Activated CD4-positive, CD25-positive, alpha-beta regulatory T cell treated with anti-CD3 and anti-CD28 coated beads, Interleukin-2, amount 50 U/mL, for 24 hours (primary cell): Measurements from ENCODE around the gene ATF6B.

Experiments used
- ATAC-seq, 2 donors: fragments of 150-1000 bp; cut with Tn5 transposase; one replicate each; pipeline ENCODE4 v1.10.0; 2021; ENCODE audit warnings: mild to moderate bottlenecking in 1 of 2, moderate library complexity in 1 of 2

The ATF6B gene

DNA sequence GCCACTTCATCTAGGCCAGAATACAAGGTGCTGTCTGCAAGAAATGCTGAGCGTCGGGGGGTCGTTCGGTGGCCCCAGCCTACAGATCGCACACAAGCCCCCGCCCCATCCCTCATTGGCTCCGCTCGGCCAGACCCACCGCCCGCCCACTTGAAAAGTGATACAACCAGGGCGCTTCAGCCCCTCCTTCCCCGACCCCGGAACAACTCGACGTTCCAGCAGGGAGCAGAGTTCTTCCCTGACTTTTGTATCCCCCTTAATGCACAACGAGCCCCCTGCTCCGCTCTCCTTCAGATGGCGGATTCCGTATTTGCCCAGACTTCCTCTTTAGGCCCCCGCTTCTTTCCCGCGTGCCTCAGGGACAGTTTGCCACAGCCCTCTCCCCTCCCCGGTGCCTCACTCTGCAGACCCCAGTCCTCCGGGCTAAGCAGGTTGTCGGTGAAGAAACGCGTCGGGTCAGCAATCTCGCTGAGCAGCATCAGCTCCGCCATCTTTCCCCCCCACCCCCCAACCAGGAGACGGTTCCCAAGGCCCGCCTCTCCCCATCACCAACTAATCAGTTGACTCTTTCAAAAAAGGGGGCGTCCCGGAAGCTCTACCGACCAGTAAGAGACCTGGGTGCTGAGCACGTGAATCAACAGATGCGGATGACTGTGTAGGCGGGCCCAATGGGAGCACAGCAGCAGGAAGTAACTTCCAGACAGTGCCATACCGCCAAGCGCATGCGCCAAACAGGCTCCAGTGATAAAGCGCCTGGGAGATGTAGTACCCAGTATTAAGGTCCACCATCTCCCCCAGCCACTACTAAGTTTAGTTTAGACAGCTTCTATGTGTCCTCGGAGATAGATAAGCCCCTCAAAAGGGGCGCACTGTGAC lies at the start of gene ATF6B:
TSS of gene ATF6B (minus strand) at position 530 of the 876 bp plus-strand sequence. CDS start at position 491, 39 bp downstream.
- peak; percentile 94 to 96 for ATAC-seq

DNA sequence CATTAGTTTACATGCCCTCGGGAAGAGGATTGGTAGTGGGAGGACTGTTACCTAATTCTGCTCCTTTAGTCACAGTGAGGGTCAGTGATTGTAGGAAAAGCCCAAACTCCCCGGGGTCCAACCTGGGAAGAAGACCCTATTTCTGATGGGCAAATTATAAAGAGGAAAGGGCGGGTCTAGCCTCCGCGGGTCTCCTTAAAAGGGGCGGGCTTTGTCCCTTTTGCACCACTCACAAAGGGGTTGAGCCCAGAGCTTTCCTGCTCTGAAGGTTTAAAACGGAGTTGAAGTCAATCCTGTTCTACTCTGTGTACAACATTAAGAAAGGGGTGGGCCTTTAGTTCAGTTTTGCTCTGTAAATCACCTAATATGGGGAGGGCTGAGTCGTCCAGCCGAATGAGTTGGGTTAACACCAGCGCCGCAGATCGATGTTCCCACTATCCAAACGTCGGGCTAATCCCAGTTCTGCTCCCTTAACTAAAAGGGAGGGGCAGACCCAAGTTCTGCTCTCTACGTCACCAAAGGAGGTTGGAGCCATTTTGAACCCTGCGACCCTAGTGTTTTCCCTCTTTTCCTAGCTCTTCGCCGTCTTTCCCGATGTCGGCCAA lies 49.2 kb upstream of the ATF6B start:
- ATAC-seq: no peak

DNA sequence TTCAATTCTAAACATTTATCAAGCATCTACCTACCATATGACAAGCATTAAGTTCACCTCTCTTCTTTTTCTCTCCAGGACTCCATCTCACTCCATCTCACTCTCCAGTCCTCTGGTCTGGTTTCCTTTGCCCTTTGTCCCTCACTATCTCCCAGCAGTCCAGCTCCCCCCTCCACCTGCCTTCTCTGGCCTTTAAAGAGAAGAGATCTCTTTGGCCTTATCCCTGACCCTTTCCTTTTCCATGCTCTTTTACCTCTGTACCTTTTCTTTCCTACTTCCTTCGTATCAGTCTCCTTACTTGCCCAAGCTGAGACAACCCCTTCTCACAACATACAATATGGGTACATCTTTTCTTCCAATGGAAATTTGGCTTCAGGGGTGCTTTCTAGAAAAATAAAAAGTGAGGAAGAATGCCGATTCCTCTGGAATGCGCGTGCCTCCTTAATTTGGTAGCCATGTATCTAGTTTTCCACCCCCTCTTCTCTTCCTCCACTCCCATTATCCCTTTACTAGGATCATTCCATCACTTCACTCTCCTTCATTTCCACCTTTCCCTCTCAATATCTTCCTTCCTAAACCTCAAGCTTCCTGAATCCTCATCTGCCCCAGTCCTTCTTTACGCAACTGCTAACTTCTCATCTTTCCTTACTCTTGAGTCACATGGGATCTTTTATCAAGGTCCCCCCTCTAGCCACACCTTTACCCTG lies 48.6 kb upstream of the ATF6B start:
- no peak for ATAC-seq

DNA sequence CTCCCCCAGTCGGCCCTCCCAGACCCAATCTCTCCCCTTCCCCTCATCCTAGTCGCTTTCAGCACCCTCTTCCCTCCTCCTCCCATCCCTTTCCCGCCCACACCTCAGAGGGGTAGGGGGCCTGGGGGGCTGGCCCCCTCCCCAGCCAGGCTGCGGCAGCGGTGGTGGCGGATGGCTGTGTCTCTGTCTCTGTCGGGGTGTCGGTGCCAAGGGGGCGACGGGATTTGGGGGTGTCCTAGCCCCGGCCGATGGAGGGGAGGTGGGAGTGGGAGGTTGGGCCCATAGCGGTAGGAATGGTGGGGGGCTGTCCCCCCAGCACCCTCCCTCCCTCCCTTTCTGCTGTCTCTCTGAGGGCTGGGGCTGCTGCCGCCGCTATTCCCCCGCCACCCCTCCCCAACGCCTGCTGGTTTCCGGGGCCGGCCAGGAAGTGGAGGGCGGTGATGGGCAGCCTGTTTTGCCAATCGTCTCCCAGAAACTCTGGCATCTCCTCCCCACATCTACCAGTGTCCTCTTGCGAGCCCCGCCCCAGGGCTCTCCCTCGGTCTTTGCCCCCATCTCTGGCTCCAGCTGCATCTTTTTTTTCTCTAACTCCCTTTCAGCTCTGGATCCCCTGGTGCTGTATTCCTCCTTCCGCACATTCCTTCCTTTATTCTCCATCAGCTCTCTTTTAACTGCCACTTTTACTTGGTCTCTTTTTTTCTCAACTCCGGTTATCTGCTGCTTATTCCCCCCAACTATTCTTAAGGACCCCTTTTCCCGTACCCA lies 47.8 kb upstream of the ATF6B start, which contains the start of gene AGPAT1:
TSS of gene AGPAT1 (minus strand) at position 374 of the 765 bp plus-strand sequence. CDS start 4,588 bp downstream, outside the sequence.
- ATAC-seq: peak; percentile 49 to 50

DNA sequence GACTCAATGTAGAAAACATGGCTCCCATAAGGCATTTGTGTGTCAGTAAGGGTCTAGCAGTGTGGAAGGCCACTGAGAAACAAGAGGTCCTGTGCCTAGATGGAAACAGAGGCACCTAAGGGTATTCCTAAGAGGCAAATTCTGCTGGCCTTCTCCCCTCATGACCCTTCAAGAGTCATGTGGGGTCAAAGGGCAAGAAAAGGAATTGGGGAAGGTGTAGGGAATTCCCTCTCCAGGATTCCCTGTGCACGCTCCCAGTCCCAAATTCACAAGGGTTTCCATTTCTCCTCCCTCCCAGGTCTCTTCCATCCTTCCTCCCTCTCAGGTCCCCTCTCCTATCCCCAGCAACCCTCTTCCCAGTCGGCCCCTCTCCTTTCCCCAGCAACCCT lies 47.3 kb upstream of the ATF6B start:
- ATAC-seq: no peak

DNA sequence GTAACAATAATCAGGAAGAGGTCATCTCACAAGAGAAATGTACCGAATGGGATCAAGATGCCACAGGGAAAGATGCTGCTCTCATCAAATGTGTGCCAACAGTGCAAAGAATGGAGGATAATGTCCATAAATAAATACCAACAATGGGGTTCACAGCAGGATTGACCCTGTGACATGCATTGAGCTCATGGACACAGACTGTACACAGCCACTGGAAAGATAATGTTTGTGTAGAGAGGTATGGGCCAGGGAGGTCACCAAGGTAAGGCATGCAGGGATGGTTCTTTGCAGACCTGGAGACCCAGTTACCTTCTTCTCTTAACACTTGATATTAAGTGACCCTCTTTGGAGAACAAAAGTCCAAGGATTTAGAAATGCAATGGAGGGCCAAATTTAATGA lies 46.4 kb upstream of the ATF6B start:
- no peak for ATAC-seq

DNA sequence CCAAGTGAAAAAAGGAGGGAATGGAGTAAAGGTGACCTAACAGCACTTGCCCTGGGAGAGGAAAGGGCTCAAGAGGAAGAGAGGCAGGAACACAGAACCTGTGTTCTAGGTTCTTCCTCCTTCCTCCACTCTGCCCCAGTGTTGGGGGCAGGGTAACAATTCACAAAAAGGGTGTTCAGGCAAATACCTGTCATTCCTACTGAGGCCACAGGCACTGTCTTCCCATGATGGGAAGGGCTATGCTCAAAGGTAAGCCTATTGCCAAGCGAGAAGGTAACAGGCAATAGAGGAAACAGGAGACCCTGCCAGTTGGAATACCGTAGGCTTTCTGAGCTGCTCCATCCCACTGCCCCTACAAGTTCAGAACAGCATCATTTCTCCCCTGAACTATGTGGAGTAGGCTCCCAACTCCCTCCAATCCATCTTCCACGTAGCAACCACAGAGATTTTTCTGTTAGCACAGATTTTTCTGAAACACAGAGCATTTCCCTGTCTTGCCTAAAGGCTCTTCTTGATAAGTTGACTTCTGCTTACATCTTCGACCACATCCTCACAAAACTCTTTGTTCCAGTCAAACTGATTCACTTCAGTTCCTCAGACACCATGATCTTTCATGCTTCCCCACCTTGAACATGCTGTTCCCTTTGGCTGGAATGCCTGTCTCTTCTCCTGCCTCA lies 45.1 kb upstream of the ATF6B start:
- no peak for ATAC-seq

DNA sequence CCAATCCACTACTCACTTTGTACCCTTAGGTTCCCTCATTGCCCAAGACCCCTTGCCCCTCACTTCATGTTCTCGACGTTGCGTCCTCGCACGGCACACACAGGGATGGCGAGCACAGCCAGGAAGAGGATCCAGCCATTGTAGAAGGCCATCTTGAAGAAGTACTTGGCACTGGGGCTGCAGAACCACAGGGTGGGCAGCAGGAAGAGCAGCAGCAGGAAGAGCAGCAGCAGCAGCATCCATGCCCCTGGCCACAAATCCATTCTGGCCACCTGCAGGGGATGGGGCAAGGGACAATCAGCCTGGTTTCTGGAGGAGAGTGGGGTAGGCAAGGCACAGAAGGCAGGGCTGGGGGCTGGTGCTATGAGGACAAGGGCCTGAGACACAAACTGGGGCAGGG lies 43.2 kb upstream of the ATF6B start:
- ATAC-seq: no peak

DNA sequence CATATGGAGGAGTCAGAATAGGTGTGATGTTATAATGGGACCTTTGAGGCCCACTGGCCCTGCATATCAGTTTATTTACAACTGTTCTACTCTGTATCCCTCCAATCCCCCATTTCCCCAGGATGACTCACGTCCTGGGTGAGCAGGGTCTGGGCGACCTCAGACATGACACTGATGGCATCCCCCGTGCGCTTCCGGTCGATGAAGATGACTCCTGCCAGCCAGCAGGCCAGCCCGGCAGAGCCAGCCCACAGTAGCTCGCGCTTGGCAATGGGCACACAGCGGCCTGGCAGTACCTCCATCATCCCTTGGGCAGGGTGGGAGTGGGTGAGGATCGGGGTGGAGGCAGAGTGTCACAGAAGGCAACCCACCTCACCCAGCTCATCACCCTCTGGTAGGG lies 42.2 kb upstream of the ATF6B start:
- ATAC-seq: no peak

DNA sequence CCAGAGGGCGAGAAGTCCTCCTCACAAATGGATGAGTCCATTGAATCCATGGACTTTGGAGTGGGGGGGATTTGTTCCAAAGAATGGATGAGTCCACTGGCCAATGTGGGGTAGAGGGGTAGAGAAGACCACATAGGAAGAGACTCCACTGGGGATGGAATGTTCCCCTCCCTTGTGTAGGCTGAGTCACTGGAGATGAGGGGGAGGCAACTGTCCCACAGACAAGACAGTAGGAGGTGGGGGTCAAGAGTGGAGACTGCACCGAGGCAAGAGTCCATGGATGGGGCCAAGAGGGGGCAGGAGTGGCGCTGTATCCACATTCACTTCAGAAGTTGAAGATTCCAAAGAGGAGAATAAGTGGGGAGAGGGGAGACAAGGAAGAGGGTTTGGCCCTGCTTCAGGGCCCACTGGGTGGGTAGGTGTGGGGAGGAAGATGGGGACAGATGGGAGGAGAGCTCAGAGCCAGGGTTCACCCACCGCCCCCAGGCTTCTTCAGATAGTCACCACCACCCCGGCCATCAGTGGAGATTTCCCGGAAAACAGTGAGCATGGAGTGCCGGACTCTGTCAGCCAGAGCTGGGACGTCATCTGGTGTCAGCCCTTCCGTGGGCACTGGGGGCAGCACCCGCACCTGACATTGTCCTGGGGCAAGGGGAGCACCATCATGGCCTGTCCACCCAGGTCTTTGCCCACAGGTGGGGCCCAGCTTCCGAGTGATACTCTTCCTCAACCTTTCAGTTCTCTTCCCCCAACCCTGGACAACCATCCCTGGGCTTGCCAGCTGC lies 41.0 kb upstream of the ATF6B start:
- ATAC-seq: no peak

DNA sequence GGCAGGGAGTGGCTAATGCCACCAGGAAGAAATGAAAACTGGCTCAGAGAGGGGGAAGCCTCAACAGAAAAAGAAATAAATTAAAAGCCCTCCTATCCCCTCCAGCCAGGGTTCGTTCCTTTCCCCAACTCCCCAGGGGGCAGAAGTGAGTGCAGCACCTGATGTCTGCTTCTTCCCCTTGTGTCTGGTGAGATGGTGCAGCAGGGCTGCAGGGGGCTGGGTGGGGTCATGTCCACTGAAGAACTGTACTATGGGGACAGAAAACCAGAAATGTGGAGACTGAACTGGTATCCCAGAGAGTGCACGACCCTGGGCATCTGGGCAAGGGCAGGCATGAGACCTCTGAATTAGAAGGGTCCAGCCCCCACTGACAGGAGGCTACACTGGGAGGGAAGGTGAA lies 40.3 kb upstream of the ATF6B start:
- ATAC-seq: no peak

DNA sequence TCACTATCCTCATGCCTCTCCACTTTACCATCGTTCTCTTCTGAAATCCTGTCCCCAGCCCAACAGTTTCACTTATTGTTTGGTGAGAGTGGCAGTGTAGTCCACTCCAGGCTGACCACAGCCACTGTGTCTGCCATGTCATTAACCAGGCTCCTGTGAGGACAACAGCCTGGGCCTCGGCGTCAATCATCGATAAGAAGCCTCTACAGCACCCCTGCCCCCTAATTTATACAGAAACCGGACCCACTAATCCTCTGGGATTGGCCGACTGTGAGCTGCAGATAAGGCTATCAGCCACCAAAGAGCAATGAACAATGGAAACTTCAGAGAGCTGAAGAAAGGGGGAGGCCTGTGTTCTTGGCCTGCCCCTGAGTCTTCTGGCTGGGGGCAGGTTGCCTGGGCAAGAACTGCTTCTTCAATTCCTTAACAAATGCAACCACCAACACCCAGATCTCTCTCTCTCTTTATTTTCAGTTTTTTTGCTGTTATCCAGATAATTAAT lies 39.8 kb upstream of the ATF6B start:
- ATAC-seq: no peak

DNA sequence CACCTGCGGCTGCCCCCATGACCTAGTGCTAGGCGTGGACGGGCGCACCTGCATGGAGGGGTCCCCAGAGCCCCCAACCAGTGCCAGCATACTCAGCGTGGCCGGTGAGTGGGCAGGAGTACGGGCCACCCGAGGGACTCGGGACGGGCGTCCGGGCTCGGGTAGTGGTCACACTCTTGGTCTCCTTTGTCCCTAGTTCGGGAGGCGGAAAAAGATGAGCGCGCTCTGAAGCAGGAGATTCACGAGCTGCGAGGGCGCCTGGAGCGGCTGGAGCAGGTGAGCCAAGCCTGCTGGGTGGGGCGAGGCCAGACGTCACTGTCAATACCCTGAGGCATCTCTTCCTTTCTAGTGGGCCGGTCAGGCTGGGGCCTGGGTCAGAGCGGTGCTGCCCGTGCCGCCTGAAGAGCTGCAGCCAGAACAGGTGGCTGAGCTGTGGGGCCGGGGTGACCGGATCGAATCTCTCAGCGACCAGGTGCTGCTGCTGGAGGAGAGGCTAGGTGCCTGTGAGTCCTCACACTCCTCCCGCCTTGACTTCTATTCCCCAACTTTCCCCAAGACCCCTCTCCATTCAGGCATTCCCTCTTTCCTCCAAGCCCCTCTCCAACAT lies 39.2 kb upstream of the ATF6B start:
- ATAC-seq: no peak

DNA sequence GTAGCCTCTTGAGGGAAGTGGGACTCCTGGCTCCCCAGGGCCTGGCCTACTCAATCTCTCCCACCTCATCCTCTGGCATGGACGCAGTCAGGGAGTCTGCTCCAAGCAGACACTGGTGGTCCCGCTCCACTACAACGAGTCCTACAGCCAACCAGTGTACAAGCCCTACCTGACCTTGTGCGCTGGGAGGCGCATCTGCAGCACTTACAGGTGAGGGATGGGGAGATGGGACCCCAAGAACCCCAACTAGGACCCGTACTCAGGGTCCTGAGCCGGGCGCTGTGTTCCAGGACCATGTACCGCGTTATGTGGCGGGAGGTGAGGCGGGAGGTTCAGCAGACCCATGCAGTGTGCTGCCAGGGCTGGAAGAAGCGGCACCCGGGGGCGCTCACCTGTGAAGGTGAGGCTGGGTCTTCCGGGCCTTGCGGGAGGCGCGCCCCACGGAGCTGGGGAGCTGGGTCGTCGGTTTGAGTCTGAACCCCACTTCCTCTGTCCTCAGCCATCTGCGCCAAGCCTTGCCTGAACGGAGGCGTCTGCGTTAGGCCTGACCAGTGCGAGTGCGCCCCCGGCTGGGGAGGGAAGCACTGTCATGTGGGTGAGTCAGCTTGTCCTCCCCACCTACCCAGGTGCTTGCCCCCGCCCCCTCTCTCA lies 38.5 kb upstream of the ATF6B start:
- ATAC-seq: no peak

DNA sequence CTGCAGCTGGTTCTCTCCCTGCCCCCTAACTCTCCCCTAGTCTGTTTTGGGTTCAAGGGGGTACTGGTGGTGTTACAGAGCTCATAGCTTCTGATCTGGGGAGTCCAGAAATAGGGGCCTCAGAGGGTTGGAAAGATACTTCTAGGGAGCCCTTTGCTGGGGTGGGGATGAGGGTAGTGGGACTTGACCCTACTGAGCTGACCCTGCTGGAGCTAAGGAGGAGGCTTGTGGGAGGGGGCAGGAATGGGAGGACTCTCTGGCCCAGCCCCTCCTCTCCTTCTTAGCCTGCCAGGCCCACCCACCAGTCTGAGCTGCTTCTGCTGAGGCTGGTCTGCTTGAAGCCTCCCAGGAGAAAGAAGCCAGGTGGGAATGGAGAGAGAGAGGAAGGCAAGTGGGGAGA lies 36.2 kb upstream of the ATF6B start, which contains the start of gene EGFL8:
TSS of gene EGFL8 (plus strand) at position 301 of the 400 bp plus-strand sequence. CDS start 1,571 bp downstream, outside the sequence.
- no peak for ATAC-seq

DNA sequence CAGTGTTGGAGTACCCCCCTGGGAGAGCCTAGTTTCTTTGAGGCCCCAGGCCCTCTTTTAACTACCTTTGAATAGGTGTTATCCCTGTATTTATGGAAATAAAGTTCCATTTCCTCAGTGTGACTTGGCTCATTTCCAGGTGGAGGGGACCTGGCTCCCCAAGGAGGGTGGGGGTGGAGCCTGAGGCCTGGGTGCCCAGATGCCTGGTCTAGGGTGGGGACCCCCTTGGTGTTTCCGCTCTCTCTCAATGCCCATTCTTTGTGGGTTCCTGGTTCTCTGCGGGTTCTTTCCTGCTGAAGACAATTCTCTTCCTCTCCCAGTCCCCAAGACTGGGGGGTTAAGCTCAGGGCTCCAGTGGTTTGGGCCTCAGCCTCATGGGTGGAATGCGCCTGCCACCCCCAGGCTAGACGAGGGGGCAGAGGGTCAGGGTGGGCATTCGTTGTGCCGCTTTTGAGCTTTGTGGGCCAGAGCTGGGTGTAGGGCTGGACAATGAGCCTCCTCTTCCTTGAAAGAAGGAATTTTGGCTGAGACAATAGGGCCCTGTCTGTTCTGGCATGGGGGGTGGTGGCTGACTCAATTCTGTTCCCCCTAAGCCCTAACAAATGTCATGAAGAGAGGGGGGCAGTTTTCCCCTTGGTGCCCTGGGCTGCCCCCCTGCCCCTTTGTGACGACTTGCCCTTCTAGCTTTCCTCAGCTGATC lies 35.7 kb upstream of the ATF6B start:
- ATAC-seq: no peak

DNA sequence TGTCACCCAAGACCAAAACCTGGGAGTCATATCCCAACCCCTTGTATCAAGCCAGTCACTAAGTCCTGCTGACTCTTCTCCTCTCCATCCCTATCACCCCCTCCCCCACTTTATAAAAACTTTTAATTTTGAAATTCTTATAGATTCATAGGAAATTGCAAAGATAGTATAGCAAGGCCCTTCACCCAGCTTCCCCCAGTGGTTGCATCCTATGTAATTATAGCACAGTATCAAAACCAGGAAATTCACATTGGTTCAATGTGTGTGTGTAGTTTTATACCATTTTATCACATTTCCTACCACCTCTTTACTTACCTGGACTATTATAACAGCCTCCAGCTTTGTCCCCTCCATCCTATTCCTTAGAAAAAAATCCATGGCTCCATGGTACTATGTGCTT lies 30.0 kb upstream of the ATF6B start:
- ATAC-seq: no peak

DNA sequence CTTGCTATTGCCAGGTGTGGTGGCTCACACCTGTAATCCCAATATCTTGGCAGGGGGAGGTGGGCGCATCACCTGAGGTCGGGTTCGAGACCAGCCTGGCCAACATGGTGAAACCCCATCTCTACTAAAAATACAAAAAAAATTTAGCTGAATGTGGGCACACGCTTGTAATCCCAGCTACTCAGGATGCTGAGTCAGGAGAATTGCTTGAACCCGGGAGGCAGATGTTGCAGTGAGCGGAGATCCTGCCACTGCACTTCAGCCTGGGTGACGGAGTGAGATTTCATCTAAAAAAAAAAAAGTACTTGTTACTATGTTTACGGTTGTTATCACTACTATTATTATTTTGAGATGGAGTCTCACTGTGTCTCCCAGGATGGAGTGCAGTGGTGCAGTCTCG lies 28.8 kb upstream of the ATF6B start:
- ATAC-seq: no peak

DNA sequence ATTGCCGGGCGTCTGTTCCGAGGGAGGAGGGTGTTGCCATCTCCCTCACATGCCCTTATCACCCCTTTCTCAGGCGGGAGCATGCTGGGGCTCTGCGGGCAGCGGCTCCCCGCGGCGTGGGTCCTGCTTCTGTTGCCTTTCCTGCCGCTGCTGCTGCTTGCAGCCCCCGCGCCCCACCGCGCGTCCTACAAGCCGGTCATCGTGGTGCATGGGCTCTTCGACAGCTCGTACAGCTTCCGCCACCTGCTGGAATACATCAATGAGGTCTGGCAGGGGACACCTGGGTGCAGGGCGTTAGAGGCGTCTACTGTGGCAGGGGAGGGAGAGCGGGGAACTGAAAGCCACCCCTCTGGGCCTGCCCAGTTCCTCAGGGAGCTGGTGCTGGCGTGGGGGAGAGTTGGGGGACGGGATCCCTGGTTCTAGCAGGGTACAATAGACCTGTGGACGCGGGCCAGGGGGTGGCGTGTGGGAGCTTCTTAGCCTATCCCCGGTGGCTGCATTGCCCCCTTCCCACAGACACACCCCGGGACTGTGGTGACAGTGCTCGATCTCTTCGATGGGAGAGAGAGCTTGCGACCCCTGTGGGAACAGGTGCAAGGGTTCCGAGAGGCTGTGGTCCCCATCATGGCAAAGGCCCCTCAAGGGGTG lies 26.6 kb upstream of the ATF6B start:
- peak; percentile 76 to 80 for ATAC-seq
